ENCODE measurements around the gene APCDD1L. TPM values are rescaled to one million over a fixed set of nuclear protein-coding genes. Genes with fewer than 3 reads are reported as not detected.
A peak's percentile ranks its signal among the peaks of the same experiment; 100 is the strongest.

Gene APCDD1L
- polyA plus RNA-seq, 2 donors = 0.06 to 0.09 TPM

DNA sequence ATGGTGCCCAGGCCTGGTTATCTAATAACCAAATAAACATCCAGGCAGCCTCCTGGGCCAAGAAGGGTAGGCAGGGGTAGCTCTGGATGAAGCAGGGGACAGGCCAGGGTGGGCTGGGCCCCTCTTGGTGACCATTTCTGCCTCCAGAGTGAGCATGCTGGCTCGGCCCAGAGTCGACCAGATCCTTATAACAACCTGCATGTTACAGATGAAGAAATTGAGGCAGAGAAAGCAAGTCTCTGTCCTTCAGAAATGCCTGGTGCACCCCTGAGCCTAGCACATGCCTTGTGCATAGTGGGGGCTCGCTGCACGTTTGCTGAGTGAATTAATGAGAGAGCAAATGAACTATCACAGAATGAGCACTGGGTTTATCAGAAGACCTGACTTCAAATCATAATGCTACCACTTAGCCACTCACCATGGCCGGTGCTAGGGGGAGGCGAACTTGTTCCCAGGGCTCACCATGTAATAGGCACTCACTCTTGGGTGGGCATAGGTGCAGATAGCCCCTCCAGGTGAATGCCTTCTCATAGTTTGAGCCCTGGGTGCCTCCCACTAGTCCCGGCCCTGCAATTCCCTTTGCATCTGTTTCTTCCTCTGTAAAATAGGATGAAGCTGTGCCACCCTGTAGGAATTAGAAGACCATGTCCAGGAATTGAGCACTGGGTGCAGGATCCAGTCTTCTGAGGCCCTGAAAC, 3.8 kb upstream of the APCDD1L start:
- H3K4me3 ChIP-seq (ENCODE audit: low read depth in 1 of 2, low read length in 2 of 2) = no peak overlapping the region
- 73 to 80% methylated on average over 7 of the region's 7 CpGs for WGBS, 2 donors
- no peak overlapping the region for H3K27ac ChIP-seq (ENCODE audit: low read depth in 2 of 2, low read length in 1 of 2)
- no peaks in the 10 kb centered on the region for H3K36me3 ChIP-seq (ENCODE audit: control insufficient read depth in 2 of 2, insufficient read depth in 2 of 2, low read length in 1 of 2)
- H3K4me1 ChIP-seq (ENCODE audit: control insufficient read depth in 2 of 2, insufficient read depth in 2 of 2, low read length in 1 of 2) = peaks cover 0 to 3% of the 10 kb centered on the region in 2 donors
- no peaks in the 10 kb centered on the region for H3K9me3 ChIP-seq (ENCODE audit: control insufficient read depth in 2 of 2, insufficient read depth in 1 of 2, low read depth in 1 of 2, low read length in 1 of 2)
- peaks cover 0 to 5% of the 10 kb centered on the region in 2 donors for H3K27me3 ChIP-seq (ENCODE audit: control insufficient read depth in 1 of 2, insufficient read depth in 2 of 2, low read length in 2 of 2)

DNA sequence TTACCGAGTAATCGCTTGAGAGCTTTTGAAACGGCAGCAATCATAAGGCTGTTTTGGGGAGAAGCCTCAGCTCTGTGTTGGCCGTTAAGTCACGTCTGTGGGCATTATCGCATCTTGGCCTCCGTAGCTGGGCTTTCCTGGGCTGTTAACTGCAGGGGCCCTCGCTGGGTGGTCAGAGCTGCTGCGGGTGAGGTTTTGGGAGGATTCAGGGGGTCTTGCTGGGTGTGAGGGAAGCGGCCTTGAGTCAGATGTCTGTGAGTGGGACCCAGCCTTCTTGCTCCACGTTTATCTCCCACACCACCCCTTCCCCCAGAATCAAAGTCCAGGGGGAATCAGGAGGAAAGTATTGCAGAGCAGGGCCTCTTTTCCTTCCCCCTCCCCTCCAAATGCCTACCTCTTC, 3.2 kb upstream of the APCDD1L start:
- no peak overlapping the region for H3K27ac ChIP-seq (ENCODE audit: low read depth in 2 of 2, low read length in 1 of 2)
- WGBS, 2 donors = 61 to 64% methylated on average over 11 of the region's 11 CpGs
- H3K4me1 ChIP-seq (ENCODE audit: control insufficient read depth in 2 of 2, insufficient read depth in 2 of 2, low read length in 1 of 2) = peaks cover 0 to 3% of the 10 kb centered on the region in 2 donors
- no peaks in the 10 kb centered on the region for H3K9me3 ChIP-seq (ENCODE audit: control insufficient read depth in 2 of 2, insufficient read depth in 1 of 2, low read depth in 1 of 2, low read length in 1 of 2)
- H3K36me3 ChIP-seq (ENCODE audit: control insufficient read depth in 2 of 2, insufficient read depth in 2 of 2, low read length in 1 of 2) = no peaks in the 10 kb centered on the region
- H3K4me3 ChIP-seq (ENCODE audit: low read depth in 1 of 2, low read length in 2 of 2) = no peak overlapping the region
- H3K27me3 ChIP-seq (ENCODE audit: control insufficient read depth in 1 of 2, insufficient read depth in 2 of 2, low read length in 2 of 2) = peaks cover 0 to 5% of the 10 kb centered on the region in 2 donors

DNA sequence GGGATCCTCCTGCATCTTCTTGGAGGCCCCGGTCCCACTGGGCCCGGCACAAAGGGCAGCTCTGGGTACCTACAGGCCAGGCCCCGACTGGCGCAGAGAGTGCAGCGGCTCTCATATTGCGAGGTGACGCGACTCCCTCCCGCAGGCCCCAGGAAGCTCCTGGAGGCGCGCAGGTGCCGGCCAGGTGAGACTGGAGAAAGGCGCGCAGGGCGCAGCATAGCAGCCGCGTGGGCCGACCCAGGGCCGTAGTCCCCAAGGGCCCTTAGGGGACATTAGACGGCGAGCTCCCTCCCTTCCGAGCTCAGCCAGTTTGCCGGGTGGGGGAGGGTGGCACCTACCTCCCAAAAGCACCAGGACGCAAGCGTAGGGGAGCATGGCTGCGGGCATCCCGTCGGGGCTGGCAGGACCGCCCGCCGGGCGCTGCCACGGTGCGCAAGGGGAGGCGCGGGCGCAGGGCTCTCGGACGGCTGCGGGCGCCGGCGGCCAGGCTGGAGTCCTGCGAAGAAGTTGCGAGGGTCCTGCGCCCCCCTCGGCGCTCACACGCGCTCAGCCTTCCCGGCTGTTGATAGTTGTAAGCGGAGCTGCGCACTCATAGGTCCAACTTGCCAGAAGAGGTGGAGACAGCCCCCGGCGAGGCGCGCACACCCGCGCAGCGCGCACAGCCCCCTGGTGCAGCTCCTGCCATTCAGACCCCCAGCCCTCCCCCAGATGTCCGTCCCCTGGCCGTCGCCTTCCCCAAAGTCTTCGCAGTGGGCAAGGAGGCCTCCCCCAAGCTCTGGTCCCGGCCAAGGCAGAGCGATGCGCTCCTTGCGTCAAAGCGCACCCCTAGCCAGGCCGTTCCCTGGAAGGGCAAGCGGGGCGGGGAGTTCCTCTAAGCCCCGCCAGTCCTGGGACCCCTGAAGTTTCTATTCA, 622 bp downstream of the APCDD1L start:
- Histone ChIP-seq H3K36me3 (ENCODE audit: control insufficient read depth in 2 of 2, insufficient read depth in 2 of 2, low read length in 1 of 2) (no peaks in the 10 kb centered on the region), H3K27ac (ENCODE audit: low read depth in 2 of 2, low read length in 1 of 2) (no peak overlapping the region), H3K9me3 (ENCODE audit: control insufficient read depth in 2 of 2, insufficient read depth in 1 of 2, low read depth in 1 of 2, low read length in 1 of 2) (no peaks in the 10 kb centered on the region), H3K27me3 (ENCODE audit: control insufficient read depth in 1 of 2, insufficient read depth in 2 of 2, low read length in 2 of 2) (peaks cover 0 to 5% of the 10 kb centered on the region in 2 donors), H3K4me3 (ENCODE audit: low read depth in 1 of 2, low read length in 2 of 2) (peak overlapping the region; percentile 24 to 26), H3K4me1 (ENCODE audit: control insufficient read depth in 2 of 2, insufficient read depth in 2 of 2, low read length in 1 of 2) (peaks cover 0 to 3% of the 10 kb centered on the region in 2 donors)
- WGBS, 2 donors = 6 to 7% methylated on average over 70 to 74 of the region's 74 CpGs

DNA sequence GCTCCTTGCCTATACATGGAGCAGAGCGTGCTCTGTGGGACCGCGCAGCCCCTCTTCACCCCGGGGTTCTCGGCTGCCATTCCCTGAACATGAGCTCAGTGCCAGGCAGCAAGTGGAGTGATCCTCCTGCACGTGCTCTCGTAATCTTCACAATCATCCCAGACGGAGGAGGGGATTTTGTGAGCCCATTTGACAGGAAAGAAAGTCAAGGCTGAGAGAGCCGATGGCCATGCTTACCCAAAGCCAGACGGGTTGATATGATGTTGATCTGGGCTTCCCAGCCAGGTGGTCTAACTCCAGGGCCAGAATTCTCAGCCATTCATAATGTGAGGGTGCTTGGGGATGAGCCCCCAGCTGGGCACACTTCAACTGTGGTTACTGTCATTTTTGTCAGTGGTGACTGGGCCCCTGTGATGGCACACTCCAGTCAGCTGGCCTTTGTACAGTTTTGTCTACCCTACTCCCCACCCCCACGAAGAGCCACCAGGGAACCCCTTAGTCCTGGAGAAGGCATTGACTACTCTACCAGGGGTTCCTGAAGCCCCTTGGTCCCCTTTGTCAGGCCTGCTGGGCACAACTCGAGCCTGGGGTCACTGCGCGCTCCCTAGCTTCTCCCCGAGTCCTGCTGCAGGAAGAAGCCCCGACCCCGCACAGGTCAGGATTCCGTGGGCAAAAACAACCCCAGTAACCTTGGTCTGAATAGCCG, 1.5 kb downstream of the APCDD1L start:
- H3K4me1 ChIP-seq (ENCODE audit: control insufficient read depth in 2 of 2, insufficient read depth in 2 of 2, low read length in 1 of 2) = peaks cover 0 to 3% of the 10 kb centered on the region in 2 donors
- peaks cover 0 to 5% of the 10 kb centered on the region in 2 donors for H3K27me3 ChIP-seq (ENCODE audit: control insufficient read depth in 1 of 2, insufficient read depth in 2 of 2, low read length in 2 of 2)
- H3K4me3 ChIP-seq (ENCODE audit: low read depth in 1 of 2, low read length in 2 of 2) = no peak overlapping the region
- WGBS, 2 donors = 62 to 65% methylated on average over 19 of the region's 19 CpGs
- no peaks in the 10 kb centered on the region for H3K9me3 ChIP-seq (ENCODE audit: control insufficient read depth in 2 of 2, insufficient read depth in 1 of 2, low read depth in 1 of 2, low read length in 1 of 2)
- H3K27ac ChIP-seq (ENCODE audit: low read depth in 2 of 2, low read length in 1 of 2) = no peak overlapping the region
- no peaks in the 10 kb centered on the region for H3K36me3 ChIP-seq (ENCODE audit: control insufficient read depth in 2 of 2, insufficient read depth in 2 of 2, low read length in 1 of 2)

DNA sequence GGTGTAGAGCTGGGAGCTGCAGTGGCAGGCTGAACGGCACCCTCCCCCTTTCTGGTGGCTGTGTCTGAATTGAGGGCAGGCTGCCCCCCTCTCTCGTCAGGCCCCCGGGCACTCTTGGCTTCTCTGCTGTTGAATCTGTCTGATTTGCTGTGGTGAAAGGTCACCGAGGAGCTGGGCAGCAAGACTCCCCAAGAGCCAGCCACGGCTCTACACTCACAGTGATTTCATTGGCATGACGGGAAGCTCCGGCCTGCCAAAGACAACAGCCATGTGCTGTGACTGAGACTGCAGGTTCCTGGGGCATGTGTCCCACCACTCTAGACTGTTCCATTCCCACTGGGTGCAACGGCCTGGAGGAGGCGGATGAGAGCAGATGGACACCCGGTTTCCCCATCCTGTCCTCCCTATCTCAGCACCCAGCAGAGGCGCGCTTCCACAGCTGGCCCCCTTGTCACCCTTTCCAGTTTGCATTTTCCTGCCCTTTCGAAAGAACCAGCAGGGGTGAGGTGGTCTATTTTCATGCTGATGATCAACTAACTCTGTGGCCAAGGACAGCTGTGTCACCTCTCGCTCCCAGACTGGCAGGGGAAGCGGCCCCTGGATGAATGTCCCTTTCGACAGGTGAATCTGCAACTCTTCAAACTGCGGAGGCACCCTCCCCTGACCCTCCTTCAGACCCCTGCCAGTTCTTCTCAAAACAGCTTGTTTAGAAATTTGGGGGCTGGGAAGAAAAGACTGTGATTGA, 2.2 kb downstream of the APCDD1L start:
- Histone ChIP-seq H3K9me3 (ENCODE audit: control insufficient read depth in 2 of 2, insufficient read depth in 1 of 2, low read depth in 1 of 2, low read length in 1 of 2) (no peaks in the 10 kb centered on the region), H3K4me3 (ENCODE audit: low read depth in 1 of 2, low read length in 2 of 2) (no peak overlapping the region), H3K36me3 (ENCODE audit: control insufficient read depth in 2 of 2, insufficient read depth in 2 of 2, low read length in 1 of 2) (no peaks in the 10 kb centered on the region), H3K4me1 (ENCODE audit: control insufficient read depth in 2 of 2, insufficient read depth in 2 of 2, low read length in 1 of 2) (peaks cover 0 to 3% of the 10 kb centered on the region in 2 donors), H3K27me3 (ENCODE audit: control insufficient read depth in 1 of 2, insufficient read depth in 2 of 2, low read length in 2 of 2) (peaks cover 0 to 5% of the 10 kb centered on the region in 2 donors), H3K27ac (ENCODE audit: low read depth in 2 of 2, low read length in 1 of 2) (no peak overlapping the region)
- WGBS, 2 donors = 53 to 64% methylated on average over 17 of the region's 17 CpGs

DNA sequence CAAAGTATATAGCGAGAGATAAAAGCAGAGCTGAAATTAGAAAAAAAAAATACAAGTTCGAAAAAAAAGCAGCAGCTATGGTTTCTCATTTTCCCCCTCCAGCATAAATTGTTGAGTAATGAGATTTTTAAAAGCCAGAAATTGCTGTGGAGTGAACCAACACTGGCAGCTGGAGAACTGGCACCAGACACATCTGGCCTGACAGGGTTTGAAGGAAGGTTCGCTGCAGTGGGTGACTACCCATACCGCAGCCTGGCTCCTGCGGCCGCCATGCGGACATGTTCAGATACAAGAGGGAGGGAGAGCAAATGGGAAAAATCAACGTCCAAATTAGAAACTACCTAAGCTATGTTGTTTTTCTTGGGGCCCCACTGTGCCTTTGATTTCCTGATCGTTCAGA, 3.3 kb downstream of the APCDD1L start:
- 75 to 79% methylated on average over 9 of the region's 9 CpGs for WGBS, 2 donors
- H3K4me1 ChIP-seq (ENCODE audit: control insufficient read depth in 2 of 2, insufficient read depth in 2 of 2, low read length in 1 of 2) = peaks cover 0 to 3% of the 10 kb centered on the region in 2 donors

DNA sequence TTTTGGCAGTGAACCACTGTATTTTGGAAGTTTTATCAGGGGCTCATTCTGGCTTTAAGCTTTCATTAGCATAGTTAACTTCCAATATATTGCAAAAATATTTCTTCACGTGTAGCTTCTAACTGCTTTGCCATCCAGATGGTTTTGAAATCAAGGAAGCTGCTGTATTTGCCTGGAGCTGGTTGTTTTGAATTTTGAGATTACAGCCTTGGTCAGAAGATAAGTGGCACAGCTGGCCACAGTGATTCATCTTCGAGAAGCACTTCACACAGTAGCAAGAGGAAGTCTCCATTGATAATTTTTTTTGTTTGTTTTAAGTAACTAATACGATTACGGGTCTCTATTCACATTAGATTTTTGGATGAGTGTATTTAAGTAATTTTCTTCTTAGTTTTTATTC, 3.8 kb downstream of the APCDD1L start:
- Histone ChIP-seq H3K4me3 (ENCODE audit: low read depth in 1 of 2, low read length in 2 of 2) (no peak overlapping the region), H3K4me1 (ENCODE audit: control insufficient read depth in 2 of 2, insufficient read depth in 2 of 2, low read length in 1 of 2) (peaks cover 0 to 3% of the 10 kb centered on the region in 2 donors), H3K36me3 (ENCODE audit: control insufficient read depth in 2 of 2, insufficient read depth in 2 of 2, low read length in 1 of 2) (no peaks in the 10 kb centered on the region), H3K27ac (ENCODE audit: low read depth in 2 of 2, low read length in 1 of 2) (no peak overlapping the region), H3K9me3 (ENCODE audit: control insufficient read depth in 2 of 2, insufficient read depth in 1 of 2, low read depth in 1 of 2, low read length in 1 of 2) (peaks cover 0 to 1% of the 10 kb centered on the region in 2 donors), H3K27me3 (ENCODE audit: control insufficient read depth in 1 of 2, insufficient read depth in 2 of 2, low read length in 2 of 2) (peaks cover 0 to 5% of the 10 kb centered on the region in 2 donors)
- WGBS, 2 donors = 29 to 33% methylated on average over 4 of the region's 4 CpGs

More for the DNA sequence above, 3.3 kb downstream of the APCDD1L start:
- H3K9me3 ChIP-seq (ENCODE audit: control insufficient read depth in 2 of 2, insufficient read depth in 1 of 2, low read depth in 1 of 2, low read length in 1 of 2) = no peaks in the 10 kb centered on the region
- no peak overlapping the region for H3K4me3 ChIP-seq (ENCODE audit: low read depth in 1 of 2, low read length in 2 of 2)
- H3K36me3 ChIP-seq (ENCODE audit: control insufficient read depth in 2 of 2, insufficient read depth in 2 of 2, low read length in 1 of 2) = no peaks in the 10 kb centered on the region
- H3K27ac ChIP-seq (ENCODE audit: low read depth in 2 of 2, low read length in 1 of 2) = no peak overlapping the region
- H3K27me3 ChIP-seq (ENCODE audit: control insufficient read depth in 1 of 2, insufficient read depth in 2 of 2, low read length in 2 of 2) = peaks cover 0 to 5% of the 10 kb centered on the region in 2 donors

DNA sequence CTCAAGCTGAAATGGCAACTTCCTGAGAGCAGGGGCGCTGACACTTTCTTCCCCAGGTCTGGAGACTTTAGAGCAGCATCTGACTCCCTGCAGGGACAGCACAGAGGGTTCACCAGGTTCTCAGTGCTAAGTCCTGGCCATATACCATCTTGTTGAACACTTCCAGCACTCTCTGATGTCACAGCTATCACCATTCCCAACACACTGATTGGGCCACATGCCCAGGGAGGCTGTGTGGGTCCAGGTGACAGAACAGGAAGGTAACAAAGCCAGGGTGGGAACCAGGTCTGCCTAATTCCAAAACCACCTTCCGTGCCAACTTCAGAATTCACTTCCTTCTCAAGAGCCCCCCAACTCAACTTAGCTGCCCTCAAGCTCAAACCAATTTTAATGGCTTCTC, 4.3 kb downstream of the APCDD1L start:
- H3K4me3 ChIP-seq (ENCODE audit: low read depth in 1 of 2, low read length in 2 of 2) = no peak overlapping the region
- H3K36me3 ChIP-seq (ENCODE audit: control insufficient read depth in 2 of 2, insufficient read depth in 2 of 2, low read length in 1 of 2) = no peaks in the 10 kb centered on the region
- 81 to 86% methylated on average over 2 of the region's 2 CpGs for WGBS, 2 donors
- H3K27me3 ChIP-seq (ENCODE audit: control insufficient read depth in 1 of 2, insufficient read depth in 2 of 2, low read length in 2 of 2) = peaks cover 0 to 5% of the 10 kb centered on the region in 2 donors
- peaks cover 0 to 3% of the 10 kb centered on the region in 2 donors for H3K4me1 ChIP-seq (ENCODE audit: control insufficient read depth in 2 of 2, insufficient read depth in 2 of 2, low read length in 1 of 2)
- no peak overlapping the region for H3K27ac ChIP-seq (ENCODE audit: low read depth in 2 of 2, low read length in 1 of 2)
- peaks cover 0 to 6% of the 10 kb centered on the region in 2 donors for H3K9me3 ChIP-seq (ENCODE audit: control insufficient read depth in 2 of 2, insufficient read depth in 1 of 2, low read depth in 1 of 2, low read length in 1 of 2)
